ENCODE data around the gene RPS23.
A peak's percentile ranks its signal among the peaks of the same experiment; 100 is the strongest.

The RPS23 gene

DNA sequence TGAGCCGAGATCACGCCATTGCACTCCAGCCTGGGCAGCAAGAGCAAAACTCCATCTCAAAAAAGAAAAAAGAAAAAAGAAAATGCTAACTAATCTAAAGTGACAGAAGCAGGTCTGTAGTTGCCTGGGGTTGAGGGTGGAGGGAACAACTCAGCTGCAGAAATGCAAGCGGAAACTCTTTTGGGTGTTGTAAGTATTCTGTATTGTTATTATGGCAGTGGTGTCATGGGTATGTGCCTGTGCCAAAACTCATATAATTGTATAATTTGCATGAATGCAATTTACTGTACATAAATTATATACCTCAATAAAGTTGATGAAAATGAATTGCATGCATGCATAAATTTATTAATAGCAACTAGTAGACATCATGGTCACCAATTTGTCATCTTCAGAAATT lies 23.0 kb upstream of the RPS23 start:
- H3K27ac Mint-ChIP-seq = no peak overlapping the region
- peaks cover 0 to 4% of the 10 kb centered on the region in 2 donors for H3K4me1 Mint-ChIP-seq
- no peak overlapping the region for H3K4me3 Mint-ChIP-seq
- H3K9me3 Mint-ChIP-seq = peaks cover 3% of the 10 kb centered on the region in 2 donors
- ATAC-seq (replicated peaks) (no peak), DNase-seq (no peak)
- H3K36me3 Mint-ChIP-seq = peaks cover 11 to 15% of the 10 kb centered on the region in 2 donors
- no peaks in the 10 kb centered on the region for H3K27me3 Mint-ChIP-seq

DNA sequence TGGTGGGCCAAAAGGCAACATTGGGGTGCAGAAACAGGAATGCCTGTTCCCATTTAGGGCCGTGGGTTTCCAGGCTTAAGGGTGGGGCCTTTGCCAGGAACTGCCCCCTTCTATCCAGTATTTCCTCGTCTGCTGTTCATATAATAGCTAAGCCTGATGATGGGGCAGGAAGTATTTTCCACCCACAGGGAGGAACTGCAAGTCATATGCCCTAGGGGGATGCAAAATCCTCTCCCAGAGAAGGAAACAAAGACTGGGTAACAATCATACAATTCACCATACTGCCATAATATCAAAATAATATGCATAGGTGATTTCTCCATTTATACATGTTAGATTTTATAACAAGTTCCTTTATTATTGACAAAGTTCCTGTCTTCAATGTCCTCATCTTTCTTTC lies 20.5 kb upstream of the RPS23 start:
- peaks cover 4 to 6% of the 10 kb centered on the region in 2 donors for H3K36me3 Mint-ChIP-seq
- H3K27me3 Mint-ChIP-seq = no peaks in the 10 kb centered on the region
- ATAC-seq (replicated peaks) (no peak), DNase-seq (no peak)
- H3K4me1 Mint-ChIP-seq = peaks cover 0 to 4% of the 10 kb centered on the region in 2 donors
- H3K9me3 Mint-ChIP-seq = peaks cover 3% of the 10 kb centered on the region in 2 donors
- H3K27ac Mint-ChIP-seq = no peak overlapping the region
- H3K4me3 Mint-ChIP-seq = no peak overlapping the region

DNA sequence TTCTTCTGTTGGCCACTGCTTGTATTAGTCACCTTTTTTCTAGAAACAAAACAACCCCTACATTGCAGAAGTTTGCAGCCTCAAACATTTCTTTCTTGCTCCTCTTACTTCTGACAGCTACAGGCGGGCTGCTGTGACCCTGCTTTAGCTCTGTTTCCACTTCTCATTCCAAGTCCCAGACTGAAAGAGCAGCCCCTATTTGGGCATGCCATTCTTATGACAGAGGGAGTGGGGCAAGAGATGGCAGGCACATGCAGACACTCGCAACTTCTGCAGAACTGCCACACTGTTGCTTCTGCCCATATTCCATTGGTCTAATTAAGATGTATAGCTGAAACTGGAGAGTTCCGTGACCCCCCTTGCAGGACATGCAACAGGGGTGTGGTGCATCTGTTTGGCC lies 19.6 kb upstream of the RPS23 start:
- H3K9me3 Mint-ChIP-seq = peaks cover 3% of the 10 kb centered on the region in 2 donors
- H3K4me1 Mint-ChIP-seq = peaks cover 0 to 4% of the 10 kb centered on the region in 2 donors
- H3K27ac Mint-ChIP-seq = no peak overlapping the region
- H3K4me3 Mint-ChIP-seq = no peak overlapping the region
- no peak for DNase-seq
- no peaks in the 10 kb centered on the region for H3K27me3 Mint-ChIP-seq
- no peak for ATAC-seq (replicated peaks)
- peaks cover 4 to 6% of the 10 kb centered on the region in 2 donors for H3K36me3 Mint-ChIP-seq

DNA sequence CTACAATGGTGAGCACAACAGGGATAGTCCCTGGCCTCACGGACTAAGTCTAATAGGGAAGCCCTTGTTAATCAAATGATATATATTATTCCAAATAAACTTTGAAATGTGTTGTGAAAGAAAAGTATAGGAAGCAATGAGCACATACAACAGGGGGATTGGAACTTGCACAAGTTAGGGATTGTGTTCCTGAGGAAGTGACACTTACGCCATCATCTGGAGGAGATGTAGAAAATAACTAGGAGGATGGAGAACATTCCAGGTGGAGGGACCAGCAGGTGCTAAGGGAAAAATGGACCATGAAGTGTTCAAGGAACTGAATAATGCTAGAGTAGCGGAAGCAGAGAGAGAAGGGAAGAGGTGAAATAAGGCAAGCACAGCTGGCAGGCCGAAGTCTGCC lies 18.8 kb upstream of the RPS23 start:
- no peaks in the 10 kb centered on the region for H3K27me3 Mint-ChIP-seq
- peaks cover 4 to 6% of the 10 kb centered on the region in 2 donors for H3K36me3 Mint-ChIP-seq
- peaks cover 3% of the 10 kb centered on the region in 2 donors for H3K9me3 Mint-ChIP-seq
- H3K4me1 Mint-ChIP-seq = peaks cover 0 to 4% of the 10 kb centered on the region in 2 donors
- no peak overlapping the region for H3K27ac Mint-ChIP-seq
- no peak for DNase-seq
- no peak for ATAC-seq (replicated peaks)
- H3K4me3 Mint-ChIP-seq = no peak overlapping the region

DNA sequence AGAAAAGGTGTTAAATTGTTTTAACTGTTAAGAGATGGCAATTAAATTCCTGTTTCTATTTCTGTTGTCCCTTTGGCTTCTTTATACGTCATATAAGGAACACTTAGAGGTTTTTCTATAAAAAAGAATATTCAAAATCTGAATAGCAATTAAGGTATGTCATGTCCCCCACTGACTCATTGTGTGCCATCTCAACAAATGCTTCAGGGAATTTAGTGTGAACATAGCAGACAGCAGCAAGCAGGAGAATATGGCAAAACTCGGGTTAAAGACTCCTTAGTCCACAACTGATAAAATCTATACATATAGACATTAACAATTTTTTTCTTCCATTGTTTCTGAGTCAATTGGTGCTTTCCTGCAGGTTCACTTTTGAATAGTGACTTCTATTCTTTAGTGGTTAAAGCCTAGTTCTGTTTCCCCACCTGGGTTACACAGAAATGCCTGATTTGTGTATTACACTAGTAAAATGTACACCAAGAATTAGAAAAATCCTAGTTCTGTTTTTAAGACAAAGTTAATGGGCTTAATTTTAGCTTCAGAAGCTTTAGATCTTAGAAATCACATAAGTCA lies 17.9 kb upstream of the RPS23 start:
- Mint-ChIP-seq H3K36me3 (peaks cover 4 to 6% of the 10 kb centered on the region in 2 donors), H3K27ac (no peak overlapping the region), H3K9me3 (peaks cover 3% of the 10 kb centered on the region in 2 donors), H3K4me1 (peaks cover 0 to 4% of the 10 kb centered on the region in 2 donors), H3K4me3 (no peak overlapping the region), H3K27me3 (no peaks in the 10 kb centered on the region)
- ATAC-seq (replicated peaks) = no peak
- no peak for DNase-seq

DNA sequence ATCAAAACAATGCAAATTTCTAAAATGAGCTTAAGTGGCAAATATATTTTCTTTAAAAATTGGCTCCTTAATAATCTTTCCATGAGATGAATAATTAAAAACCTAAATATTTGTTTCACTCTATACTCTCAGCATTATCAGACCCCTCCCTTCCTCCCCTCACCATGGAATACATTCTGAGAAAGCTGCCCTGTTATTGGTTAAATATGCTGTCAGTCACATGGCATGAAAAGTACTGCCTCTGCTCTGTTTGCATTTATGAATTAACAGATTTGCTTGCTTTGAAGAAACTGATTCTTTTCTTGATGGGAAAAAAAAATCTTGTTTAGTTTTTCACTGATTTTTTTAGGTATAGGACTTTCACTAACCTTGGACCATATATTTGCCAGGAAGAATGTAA lies 17.0 kb upstream of the RPS23 start:
- no peaks in the 10 kb centered on the region for H3K27me3 Mint-ChIP-seq
- peaks cover 4 to 6% of the 10 kb centered on the region in 2 donors for H3K36me3 Mint-ChIP-seq
- H3K4me1 Mint-ChIP-seq = peaks cover 0 to 6% of the 10 kb centered on the region in 2 donors
- H3K4me3 Mint-ChIP-seq = no peak overlapping the region
- DNase-seq = no peak
- ATAC-seq (replicated peaks) = no peak
- peaks cover 3% of the 10 kb centered on the region in 2 donors for H3K9me3 Mint-ChIP-seq
- H3K27ac Mint-ChIP-seq = no peak overlapping the region

DNA sequence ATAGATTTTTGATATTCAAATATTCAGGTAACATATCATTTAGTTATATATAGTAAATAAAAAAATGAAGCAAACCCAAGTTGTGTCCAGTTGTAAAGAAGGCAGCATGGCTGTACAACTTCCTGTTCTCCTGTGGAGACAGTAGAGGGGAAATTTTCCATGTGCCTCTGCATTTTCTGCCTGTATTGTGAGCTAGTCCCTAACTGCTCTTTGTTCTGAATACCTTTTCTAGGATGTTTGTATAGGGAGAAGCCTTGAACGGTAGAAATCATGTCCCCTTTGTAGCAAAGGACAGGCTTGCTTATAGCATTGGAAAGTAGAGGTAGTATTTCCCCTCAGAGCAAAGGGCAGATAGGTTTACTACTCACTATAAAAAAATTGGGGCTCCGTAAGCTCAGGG lies 13.3 kb upstream of the RPS23 start:
- Mint-ChIP-seq H3K4me1 (peaks cover 0 to 2% of the 10 kb centered on the region in 2 donors), H3K9me3 (no peaks in the 10 kb centered on the region), H3K36me3 (peaks cover 1 to 4% of the 10 kb centered on the region in 2 donors), H3K27me3 (no peaks in the 10 kb centered on the region), H3K4me3 (no peak overlapping the region), H3K27ac (no peak overlapping the region)
- DNase-seq (no peak), ATAC-seq (replicated peaks) (no peak)

DNA sequence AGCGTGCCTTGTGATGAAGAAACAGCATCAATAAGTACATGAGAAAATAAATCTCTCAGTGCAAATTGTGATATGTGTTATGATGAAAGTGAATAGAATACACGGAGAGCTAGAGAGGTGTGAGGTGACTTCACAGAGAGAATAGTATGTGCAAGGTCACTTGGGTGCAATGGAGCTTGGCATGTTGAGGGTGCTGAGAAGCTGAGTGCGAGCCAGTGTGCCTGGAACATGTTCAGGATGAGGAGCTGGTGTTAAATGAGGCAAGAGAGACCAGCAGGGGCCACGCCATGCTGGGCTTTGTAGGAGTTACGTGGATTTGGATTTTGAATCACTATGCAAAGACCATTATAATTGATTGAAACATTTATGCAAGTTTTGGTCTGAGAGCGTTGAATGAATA lies 12.8 kb upstream of the RPS23 start:
- H3K4me1 Mint-ChIP-seq = peaks cover 0 to 2% of the 10 kb centered on the region in 2 donors
- H3K27me3 Mint-ChIP-seq = no peaks in the 10 kb centered on the region
- no peak overlapping the region for H3K4me3 Mint-ChIP-seq
- no peak overlapping the region for H3K27ac Mint-ChIP-seq
- ATAC-seq (replicated peaks) (no peak), DNase-seq (no peak)
- peaks cover 1 to 4% of the 10 kb centered on the region in 2 donors for H3K36me3 Mint-ChIP-seq
- no peaks in the 10 kb centered on the region for H3K9me3 Mint-ChIP-seq

DNA sequence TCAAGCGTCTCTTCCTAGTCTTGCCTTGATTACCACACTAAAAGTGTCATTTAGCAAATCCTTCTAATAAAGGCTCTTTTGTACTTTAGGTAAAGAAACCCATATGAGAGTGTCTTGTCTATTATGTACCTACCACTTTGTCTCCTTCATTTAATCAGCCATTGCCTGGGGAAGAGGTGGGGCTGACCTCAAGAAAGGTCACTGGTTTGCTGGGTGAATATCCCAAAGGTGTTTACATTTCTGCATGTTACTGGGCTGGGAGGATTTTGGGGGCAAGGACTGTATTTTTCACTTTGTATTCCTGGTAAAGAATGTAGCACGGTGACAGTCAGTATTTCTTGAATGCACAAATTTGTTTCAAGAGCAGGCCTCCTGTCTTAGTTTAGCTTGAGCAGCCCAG lies 11.9 kb upstream of the RPS23 start:
- no peaks in the 10 kb centered on the region for H3K9me3 Mint-ChIP-seq
- H3K4me3 Mint-ChIP-seq = no peak overlapping the region
- no peak overlapping the region for H3K27ac Mint-ChIP-seq
- no peak for ATAC-seq (replicated peaks)
- peaks cover 2 to 3% of the 10 kb centered on the region in 2 donors for H3K4me1 Mint-ChIP-seq
- DNase-seq = no peak
- no peaks in the 10 kb centered on the region for H3K27me3 Mint-ChIP-seq
- peaks cover 3 to 7% of the 10 kb centered on the region in 2 donors for H3K36me3 Mint-ChIP-seq

DNA sequence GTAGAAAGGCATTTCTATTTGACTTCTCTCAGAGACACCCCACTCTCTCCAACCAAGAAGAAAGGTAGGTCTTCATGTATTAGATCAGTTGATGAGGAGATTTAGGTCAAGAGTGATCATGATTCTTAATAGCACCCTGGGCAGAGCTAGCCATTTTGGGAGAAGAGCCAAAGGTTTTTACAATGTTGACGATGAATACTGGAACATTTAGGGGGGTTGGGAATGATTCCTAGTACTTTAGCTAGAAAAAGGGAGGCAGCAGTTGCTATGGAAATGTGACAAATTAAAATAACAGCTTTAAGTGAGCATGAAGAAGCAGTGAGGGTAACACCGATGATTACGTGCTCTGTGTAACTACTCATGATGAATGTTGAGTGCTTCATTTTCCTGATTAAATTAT lies 9.5 kb upstream of the RPS23 start:
- ATAC-seq (replicated peaks) (no peak), DNase-seq (no peak)
- Mint-ChIP-seq H3K4me3 (no peak overlapping the region), H3K9me3 (no peaks in the 10 kb centered on the region), H3K4me1 (peaks cover 6 to 8% of the 10 kb centered on the region in 2 donors), H3K36me3 (peaks cover 3 to 13% of the 10 kb centered on the region in 2 donors), H3K27ac (no peak overlapping the region), H3K27me3 (no peaks in the 10 kb centered on the region)

DNA sequence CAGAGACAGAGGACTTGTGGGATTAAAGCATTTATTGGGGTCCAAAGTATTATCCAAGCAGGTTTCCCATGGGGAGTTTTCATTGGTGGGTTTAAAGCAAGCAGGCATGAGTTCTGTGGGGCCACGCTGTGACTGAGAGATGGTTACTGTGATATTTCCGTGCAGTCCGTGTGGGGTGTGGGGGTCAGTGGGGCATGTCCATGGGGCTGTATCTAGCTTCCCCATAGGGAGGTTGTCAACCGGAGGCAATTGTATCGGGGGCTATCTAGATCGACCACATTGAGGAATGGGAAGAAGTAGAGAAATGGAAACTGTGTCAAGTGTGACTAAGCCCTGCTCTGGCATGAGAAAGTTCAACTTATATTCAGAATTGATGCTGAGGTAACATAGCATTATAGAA lies 7.1 kb upstream of the RPS23 start:
- Mint-ChIP-seq H3K27ac (no peak overlapping the region), H3K4me1 (peaks cover 12 to 19% of the 10 kb centered on the region in 2 donors), H3K27me3 (no peaks in the 10 kb centered on the region), H3K9me3 (no peaks in the 10 kb centered on the region), H3K4me3 (no peak overlapping the region), H3K36me3 (peaks cover 9 to 17% of the 10 kb centered on the region in 2 donors)
- ATAC-seq (replicated peaks) (no peak), DNase-seq (no peak)

DNA sequence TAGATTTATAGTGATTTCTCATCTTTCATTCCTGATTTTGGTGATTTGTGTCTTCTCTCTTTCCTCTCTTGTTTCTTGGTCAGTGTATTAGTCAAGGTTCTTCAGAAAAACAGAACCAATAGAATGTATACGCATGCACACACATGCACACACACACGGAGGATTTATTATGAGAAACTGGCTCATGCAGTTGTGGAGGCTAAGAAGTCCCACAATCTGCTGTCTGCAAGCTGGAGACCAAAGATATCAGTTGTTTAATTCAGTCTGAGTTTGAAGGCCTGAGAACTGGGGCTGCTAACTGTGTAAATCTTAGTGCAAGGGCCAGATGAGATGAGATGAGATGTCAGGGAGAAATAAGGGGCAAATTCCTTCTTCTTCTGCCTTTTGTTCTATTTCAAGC lies 5.7 kb upstream of the RPS23 start:
- no peaks in the 10 kb centered on the region for H3K27me3 Mint-ChIP-seq
- no peak overlapping the region for H3K4me3 Mint-ChIP-seq
- H3K9me3 Mint-ChIP-seq = no peaks in the 10 kb centered on the region
- no peak overlapping the region for H3K27ac Mint-ChIP-seq
- peaks cover 9 to 17% of the 10 kb centered on the region in 2 donors for H3K36me3 Mint-ChIP-seq
- peaks cover 21 to 32% of the 10 kb centered on the region in 2 donors for H3K4me1 Mint-ChIP-seq
- DNase-seq = no peak
- no peak for ATAC-seq (replicated peaks)

DNA sequence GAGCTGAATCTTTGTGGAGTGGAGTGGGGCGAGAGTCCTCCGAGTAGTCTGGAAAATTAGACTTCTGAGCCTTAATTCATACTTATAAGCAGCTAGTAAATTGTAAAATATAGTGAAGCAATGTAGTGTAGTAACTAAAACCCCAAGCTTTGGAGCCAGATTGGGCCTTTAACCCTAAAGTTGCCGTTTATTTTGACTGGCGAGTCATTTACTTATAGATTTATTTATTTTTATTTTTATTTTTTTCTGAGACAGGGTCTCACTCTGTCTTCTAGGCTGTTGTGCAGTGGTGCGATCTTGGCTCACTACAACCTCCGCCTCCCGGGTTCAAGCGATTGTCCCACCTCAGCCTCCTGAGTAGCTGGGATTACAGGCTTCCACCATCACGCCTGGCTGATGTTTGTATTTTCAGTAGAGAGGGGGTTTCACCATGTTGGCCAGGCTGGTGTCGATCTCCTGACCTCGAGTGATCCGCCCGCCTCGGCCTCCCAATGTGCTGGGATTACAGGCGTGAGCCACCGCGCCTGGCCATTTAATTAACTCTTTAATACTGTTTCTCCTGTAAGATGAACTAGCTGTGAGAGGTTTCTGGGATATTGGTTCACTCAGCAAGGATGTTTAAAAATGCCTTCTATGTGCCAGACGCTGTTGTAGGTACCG lies 687 bp upstream of the RPS23 start:
- no peaks in the 10 kb centered on the region for H3K9me3 Mint-ChIP-seq
- H3K36me3 Mint-ChIP-seq = peaks cover 35 to 48% of the 10 kb centered on the region in 2 donors
- H3K27ac Mint-ChIP-seq = peak overlapping the region; percentile 99
- H3K27me3 Mint-ChIP-seq = no peaks in the 10 kb centered on the region
- ATAC-seq (replicated peaks) (no peak), DNase-seq (no peak)
- H3K4me3 Mint-ChIP-seq = peak overlapping the region; percentile 93 to 97
- peaks cover 33 to 54% of the 10 kb centered on the region in 2 donors for H3K4me1 Mint-ChIP-seq

DNA sequence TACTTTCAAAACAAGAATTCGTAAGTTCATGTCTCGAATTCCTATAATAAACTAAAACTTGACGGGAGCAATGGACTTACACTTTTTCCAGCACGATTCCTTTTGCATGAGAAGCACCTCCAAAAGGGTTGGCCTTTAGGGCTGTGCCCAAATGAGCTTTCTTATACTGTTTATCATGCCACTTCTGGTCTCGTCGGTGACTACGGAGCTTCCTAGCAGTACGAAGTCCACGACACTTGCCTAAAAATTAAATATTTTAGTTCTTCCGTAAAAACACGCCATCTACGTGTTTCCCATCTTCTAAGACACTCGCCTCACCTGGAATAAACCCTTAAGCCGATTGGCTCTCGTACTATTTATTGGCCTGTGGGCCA lies 554 bp downstream of the RPS23 start:
- H3K4me3 Mint-ChIP-seq = peak overlapping the region; percentile 93 to 97
- peak overlapping the region; percentile 99 for H3K27ac Mint-ChIP-seq
- DNase-seq (no peak), ATAC-seq (replicated peaks) (peak; percentile 1 to 6)
- peaks cover 0 to under 1% of the 10 kb centered on the region in 2 donors for H3K9me3 Mint-ChIP-seq
- peaks cover 40 to 66% of the 10 kb centered on the region in 2 donors for H3K4me1 Mint-ChIP-seq
- peaks cover 42 to 60% of the 10 kb centered on the region in 2 donors for H3K36me3 Mint-ChIP-seq
- no peaks in the 10 kb centered on the region for H3K27me3 Mint-ChIP-seq
